HepG2 (cell line): ENCODE results near the gene WDR47. TPM values are rescaled to one million over a fixed set of nuclear protein-coding genes. Genes with fewer than 3 reads are reported as not detected.
A peak's percentile ranks its signal among the peaks of the same experiment; 100 is the strongest.

Experiments used
- ATM ChIP-seq: fragments of 450-650 bp; IDR thresholded peaks from 2 replicates; pipeline ENCODE4 v1.7.1; 2017; ENCODE audit warnings: mild to moderate bottlenecking, borderline replicate concordance
- JUND ChIP-seq: sonication (generic); formaldehyde crosslinking; IDR thresholded peaks from 2 replicates; pipeline ENCODE4 v1.8.0; 2022; ENCODE audit warnings: mild to moderate bottlenecking, missing genetic modification reagents
- NPAS2 ChIP-seq: sonication (generic); formaldehyde crosslinking; IDR thresholded peaks from 2 replicates; pipeline ENCODE4 v1.8.0; 2022; ENCODE audit warnings: mild to moderate bottlenecking, missing genetic modification reagents, borderline replicate concordance
- RBFOX2 ChIP-seq: fragments of 200-400 bp; formaldehyde crosslinking; IDR thresholded peaks from 2 replicates; pipeline ENCODE4 v1.6.1; 2017; ENCODE audit warnings: low read depth, mild to moderate bottlenecking, low read length
- RBM22 ChIP-seq: fragments of 200-400 bp; formaldehyde crosslinking; optimal IDR thresholded peaks from 2 replicates; pipeline ENCODE3; 2017; ENCODE audit warnings: mild to moderate bottlenecking, low read length, moderate library complexity
- SALL2 ChIP-seq: sonication (generic); formaldehyde crosslinking; IDR thresholded peaks from 2 replicates; pipeline ENCODE4 v1.8.1; 2023; ENCODE audit warnings: mild to moderate bottlenecking, missing genetic modification reagents, inconsistent platforms
- ZFP62 ChIP-seq: sonication (generic); formaldehyde crosslinking; IDR thresholded peaks from 2 replicates; pipeline ENCODE4 v1.4.0; 2020; ENCODE audit warnings: missing genetic modification reagents
- ZNF564 ChIP-seq: sonication (generic); formaldehyde crosslinking; IDR thresholded peaks from 2 replicates; pipeline ENCODE4 v1.8.1; 2023; ENCODE audit warnings: mild to moderate bottlenecking, missing genetic modification reagents
- ZNF773 ChIP-seq: sonication (generic); formaldehyde crosslinking; IDR thresholded peaks from 2 replicates; pipeline ENCODE4 v1.4.0; 2020; ENCODE audit warnings: missing genetic modification reagents, borderline replicate concordance
- polyA plus RNA-seq, 8 experiments: library from polyadenylated mRNA; depleted of rRNA in 3 of 8; stranded (reverse) in 7 of 8; unstranded in 1 of 8; fragments of >200 nt; fragmentation: Illumina TruSeq in 4 of 8; extraction: Trizol in 4 of 8; gene quantifications; 2 replicates each; pipeline versions ENCODE4 v1.2.1 to v1.2.3, GENCODE V29; 2011 to 2016; ENCODE audit warnings: low read depth in 4 of 8, missing spikeins in 1 of 8, mixed read lengths in 1 of 8; ENCODE audit not compliant: insufficient read depth in 1 of 8
- total RNA-seq, 5 experiments: library from RNA; depleted of rRNA; stranded (reverse); fragments of >200 nt; fragmentation: Illumina TruSeq; extraction: Trizol; gene quantifications; 2 replicates each; pipeline ENCODE4 v1.2.3, GENCODE V29; 2016; ENCODE audit warnings: low read depth in 1 of 5
- TF ChIP-seq, protein P1 (sequence below): sonication (generic); formaldehyde crosslinking; IDR thresholded peaks from 2 replicates; pipeline ENCODE4 v1.8.0; 2022; ENCODE audit warnings: mild to moderate bottlenecking, missing genetic modification reagents, borderline replicate concordance
- TF ChIP-seq, protein P2 (sequence below): sonication (generic); formaldehyde crosslinking; IDR thresholded peaks from 2 replicates; pipeline ENCODE4 v1.4.0; 2020; ENCODE audit warnings: missing genetic modification reagents, mild to moderate bottlenecking, borderline replicate concordance
- TF ChIP-seq, protein P3 (sequence below): IDR thresholded peaks from 2 replicates; pipeline ENCODE4 v1.6.1; 2016; ENCODE audit warnings: low read depth, borderline replicate concordance
- TF ChIP-seq, protein P4 (sequence below): sonication (generic); formaldehyde crosslinking; IDR thresholded peaks from 2 replicates; pipeline ENCODE4 v1.4.0; 2020; ENCODE audit warnings: missing genetic modification reagents
- TF ChIP-seq, protein P5 (sequence below): sonication (generic); formaldehyde crosslinking; IDR thresholded peaks from 2 replicates; pipeline ENCODE4 v1.4.0; 2020; ENCODE audit warnings: missing genetic modification reagents, mild to moderate bottlenecking, borderline replicate concordance
- TF ChIP-seq, protein P6 (sequence below): sonication (generic); formaldehyde crosslinking; IDR thresholded peaks from 2 replicates; pipeline ENCODE4 v1.4.0; 2020; ENCODE audit warnings: missing genetic modification reagents
- TF ChIP-seq, protein P7 (sequence below): IDR thresholded peaks from 2 replicates; pipeline ENCODE4 v1.6.1; 2012; ENCODE audit warnings: inconsistent platforms

WDR47 gene
- total and polyA plus RNA-seq, 2 of the 13 experiments (the other 11 are each of a cell fraction or from before 2014, with no cell fraction given) = 4.3 to 5.9 TPM

DNA sequence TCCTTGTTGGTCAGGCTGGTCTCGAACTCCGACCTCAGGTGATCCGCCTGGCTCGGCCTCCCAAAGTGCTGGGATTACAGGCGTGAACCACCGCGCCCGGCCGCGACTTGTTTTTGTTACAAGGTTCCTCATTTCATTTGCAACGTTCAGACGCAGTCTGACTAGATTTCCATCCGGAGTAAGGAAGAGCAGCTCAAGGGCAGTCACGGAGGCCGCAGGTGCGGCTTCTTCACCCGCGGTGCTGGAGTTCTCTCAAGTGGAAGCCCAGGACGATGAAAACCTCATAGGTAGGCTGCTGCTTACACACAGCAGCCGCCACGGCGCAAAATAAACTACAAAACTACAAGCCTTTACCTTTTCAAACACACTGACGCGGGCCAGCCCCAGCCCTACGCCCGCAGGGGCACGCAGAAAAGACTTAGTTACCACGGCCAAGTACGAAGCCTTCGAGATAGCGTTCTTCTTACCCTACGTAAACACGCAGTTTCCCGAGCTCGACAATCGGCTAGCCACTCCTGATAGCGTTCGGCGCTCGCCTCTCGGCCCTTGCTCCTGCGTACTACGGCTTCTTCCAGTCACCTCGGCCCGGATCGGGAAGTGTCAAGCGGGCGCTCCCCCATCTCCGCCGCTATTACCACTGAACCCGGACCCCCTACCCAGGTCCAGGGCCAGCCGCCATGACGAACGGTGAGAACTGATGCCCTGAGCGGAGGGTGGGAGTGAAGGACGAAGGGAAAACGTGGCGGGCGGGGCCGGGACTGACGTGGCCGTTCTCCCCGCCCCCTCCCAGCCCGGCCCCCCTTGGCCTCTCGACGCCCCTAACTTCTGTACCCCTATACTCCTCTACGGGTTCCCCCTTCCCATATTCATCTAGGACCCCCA lies 48.5 kb upstream of the WDR47 start, which contains the start of gene TMEM167B (continued):
- TF ChIP-seq, protein P1, sequence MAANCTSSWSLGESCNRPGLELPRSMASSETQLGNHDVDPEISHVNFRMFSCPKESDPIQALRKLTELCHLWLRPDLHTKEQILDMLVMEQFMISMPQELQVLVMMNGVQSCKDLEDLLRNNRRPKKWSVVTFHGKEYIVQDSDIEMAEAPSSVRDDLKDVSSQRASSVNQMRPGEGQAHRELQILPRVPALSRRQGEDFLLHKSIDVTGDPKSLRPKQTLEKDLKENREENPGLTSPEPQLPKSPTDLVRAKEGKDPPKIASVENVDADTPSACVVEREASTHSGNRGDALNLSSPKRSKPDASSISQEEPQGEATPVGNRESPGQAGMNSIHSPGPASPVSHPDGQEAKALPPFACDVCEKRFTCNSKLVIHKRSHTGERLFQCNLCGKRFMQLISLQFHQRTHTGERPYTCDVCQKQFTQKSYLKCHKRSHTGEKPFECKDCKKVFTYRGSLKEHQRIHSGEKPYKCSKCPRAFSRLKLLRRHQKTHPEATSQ (CRISPR knock-in tag) = peak; percentile 55; the same call in 1 of the 2 replicates
- TF ChIP-seq, protein P2, sequence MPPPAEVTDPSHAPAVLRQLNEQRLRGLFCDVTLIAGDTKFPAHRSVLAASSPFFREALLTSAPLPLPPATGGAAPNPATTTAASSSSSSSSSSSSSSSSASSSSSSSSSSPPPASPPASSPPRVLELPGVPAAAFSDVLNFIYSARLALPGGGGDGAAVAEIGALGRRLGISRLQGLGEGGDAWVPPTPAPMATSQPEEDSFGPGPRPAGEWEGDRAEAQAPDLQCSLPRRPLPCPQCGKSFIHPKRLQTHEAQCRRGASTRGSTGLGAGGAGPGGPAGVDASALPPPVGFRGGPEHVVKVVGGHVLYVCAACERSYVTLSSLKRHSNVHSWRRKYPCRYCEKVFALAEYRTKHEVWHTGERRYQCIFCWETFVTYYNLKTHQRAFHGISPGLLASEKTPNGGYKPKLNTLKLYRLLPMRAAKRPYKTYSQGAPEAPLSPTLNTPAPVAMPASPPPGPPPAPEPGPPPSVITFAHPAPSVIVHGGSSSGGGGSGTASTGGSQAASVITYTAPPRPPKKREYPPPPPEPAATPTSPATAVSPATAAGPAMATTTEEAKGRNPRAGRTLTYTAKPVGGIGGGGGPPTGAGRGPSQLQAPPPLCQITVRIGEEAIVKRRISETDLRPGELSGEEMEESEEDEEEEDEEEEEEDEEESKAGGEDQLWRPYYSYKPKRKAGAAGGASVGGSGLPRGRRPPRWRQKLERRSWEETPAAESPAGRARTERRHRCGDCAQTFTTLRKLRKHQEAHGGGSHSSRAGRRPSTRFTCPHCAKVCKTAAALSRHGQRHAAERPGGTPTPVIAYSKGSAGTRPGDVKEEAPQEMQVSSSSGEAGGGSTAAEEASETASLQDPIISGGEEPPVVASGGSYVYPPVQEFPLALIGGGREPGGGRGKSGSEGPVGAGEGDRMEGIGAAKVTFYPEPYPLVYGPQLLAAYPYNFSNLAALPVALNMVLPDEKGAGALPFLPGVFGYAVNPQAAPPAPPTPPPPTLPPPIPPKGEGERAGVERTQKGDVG (CRISPR knock-in tag) = peak; percentile 49; the same call in 1 of the 2 replicates
- TF ChIP-seq ATM (no peak), ZFP62 (no peak), RBM22 (no peak), SALL2 (CRISPR knock-in tag) (peak; percentile 32; the same call in 1 of the 2 replicates), RBFOX2 (peak; percentile 84), ZNF773 (CRISPR knock-in tag) (no peak), NPAS2 (CRISPR knock-in tag) (no peak), ZNF564 (no peak), JUND (CRISPR knock-in tag) (peak; percentile 63)
- TF ChIP-seq, protein P3, sequence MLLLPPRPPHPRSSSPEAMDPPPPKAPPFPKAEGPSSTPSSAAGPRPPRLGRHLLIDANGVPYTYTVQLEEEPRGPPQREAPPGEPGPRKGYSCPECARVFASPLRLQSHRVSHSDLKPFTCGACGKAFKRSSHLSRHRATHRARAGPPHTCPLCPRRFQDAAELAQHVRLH (CRISPR knock-in tag) = peak; percentile 92; the same call in 1 of the 2 replicates
- TF ChIP-seq, protein P4, sequence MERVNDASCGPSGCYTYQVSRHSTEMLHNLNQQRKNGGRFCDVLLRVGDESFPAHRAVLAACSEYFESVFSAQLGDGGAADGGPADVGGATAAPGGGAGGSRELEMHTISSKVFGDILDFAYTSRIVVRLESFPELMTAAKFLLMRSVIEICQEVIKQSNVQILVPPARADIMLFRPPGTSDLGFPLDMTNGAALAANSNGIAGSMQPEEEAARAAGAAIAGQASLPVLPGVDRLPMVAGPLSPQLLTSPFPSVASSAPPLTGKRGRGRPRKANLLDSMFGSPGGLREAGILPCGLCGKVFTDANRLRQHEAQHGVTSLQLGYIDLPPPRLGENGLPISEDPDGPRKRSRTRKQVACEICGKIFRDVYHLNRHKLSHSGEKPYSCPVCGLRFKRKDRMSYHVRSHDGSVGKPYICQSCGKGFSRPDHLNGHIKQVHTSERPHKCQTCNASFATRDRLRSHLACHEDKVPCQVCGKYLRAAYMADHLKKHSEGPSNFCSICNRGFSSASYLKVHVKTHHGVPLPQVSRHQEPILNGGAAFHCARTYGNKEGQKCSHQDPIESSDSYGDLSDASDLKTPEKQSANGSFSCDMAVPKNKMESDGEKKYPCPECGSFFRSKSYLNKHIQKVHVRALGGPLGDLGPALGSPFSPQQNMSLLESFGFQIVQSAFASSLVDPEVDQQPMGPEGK (CRISPR knock-in tag) = peak; percentile 86
- TF ChIP-seq, protein P5, sequence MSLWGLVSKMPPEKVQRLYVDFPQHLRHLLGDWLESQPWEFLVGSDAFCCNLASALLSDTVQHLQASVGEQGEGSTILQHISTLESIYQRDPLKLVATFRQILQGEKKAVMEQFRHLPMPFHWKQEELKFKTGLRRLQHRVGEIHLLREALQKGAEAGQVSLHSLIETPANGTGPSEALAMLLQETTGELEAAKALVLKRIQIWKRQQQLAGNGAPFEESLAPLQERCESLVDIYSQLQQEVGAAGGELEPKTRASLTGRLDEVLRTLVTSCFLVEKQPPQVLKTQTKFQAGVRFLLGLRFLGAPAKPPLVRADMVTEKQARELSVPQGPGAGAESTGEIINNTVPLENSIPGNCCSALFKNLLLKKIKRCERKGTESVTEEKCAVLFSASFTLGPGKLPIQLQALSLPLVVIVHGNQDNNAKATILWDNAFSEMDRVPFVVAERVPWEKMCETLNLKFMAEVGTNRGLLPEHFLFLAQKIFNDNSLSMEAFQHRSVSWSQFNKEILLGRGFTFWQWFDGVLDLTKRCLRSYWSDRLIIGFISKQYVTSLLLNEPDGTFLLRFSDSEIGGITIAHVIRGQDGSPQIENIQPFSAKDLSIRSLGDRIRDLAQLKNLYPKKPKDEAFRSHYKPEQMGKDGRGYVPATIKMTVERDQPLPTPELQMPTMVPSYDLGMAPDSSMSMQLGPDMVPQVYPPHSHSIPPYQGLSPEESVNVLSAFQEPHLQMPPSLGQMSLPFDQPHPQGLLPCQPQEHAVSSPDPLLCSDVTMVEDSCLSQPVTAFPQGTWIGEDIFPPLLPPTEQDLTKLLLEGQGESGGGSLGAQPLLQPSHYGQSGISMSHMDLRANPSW (CRISPR knock-in tag) = no peak
- TF ChIP-seq, protein P6, sequence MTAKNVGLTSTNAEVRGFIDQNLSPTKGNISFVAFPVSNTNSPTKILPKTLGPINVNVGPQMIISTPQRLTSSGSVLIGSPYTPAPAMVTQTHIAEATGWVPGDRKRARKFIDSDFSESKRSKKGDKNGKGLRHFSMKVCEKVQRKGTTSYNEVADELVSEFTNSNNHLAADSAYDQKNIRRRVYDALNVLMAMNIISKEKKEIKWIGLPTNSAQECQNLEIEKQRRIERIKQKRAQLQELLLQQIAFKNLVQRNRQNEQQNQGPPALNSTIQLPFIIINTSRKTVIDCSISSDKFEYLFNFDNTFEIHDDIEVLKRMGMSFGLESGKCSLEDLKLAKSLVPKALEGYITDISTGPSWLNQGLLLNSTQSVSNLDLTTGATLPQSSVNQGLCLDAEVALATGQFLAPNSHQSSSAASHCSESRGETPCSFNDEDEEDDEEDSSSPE (CRISPR knock-in tag) = peak; percentile 73
- TF ChIP-seq, protein P7, sequence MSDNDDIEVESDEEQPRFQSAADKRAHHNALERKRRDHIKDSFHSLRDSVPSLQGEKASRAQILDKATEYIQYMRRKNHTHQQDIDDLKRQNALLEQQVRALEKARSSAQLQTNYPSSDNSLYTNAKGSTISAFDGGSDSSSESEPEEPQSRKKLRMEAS = peak; percentile 88
